Mesenchymal stem cell (in vitro differentiated cells and primary cell): Measurements from ENCODE around the gene NHERF1.

Experiments
- DNase-seq: peaks from one replicate; pipeline ENCODE4 v3.0.0-alpha.2; 2013
- H2AFZ ChIP-seq: one replicate; pipeline ENCODE4 v1.6.1; 2013; ENCODE audit warnings: low read depth, mild to moderate bottlenecking, control low read depth, inconsistent platforms, low read length, moderate library complexity
- H2AK5ac ChIP-seq: 2 replicates; pipeline ENCODE4 v1.6.1; 2013; ENCODE audit warnings: low read length, moderate library complexity, mild to moderate bottlenecking, inconsistent platforms; ENCODE audit not compliant: severe bottlenecking
- H2BK120ac ChIP-seq: one replicate; pipeline ENCODE4 v1.6.1; 2013; ENCODE audit warnings: low read depth, mild to moderate bottlenecking, inconsistent platforms, low read length, moderate library complexity
- H2BK12ac ChIP-seq, 2 experiments: one replicate each; pipeline ENCODE4 v1.6.1; 2013; ENCODE audit warnings: inconsistent platforms in 2 of 2, low read length in 2 of 2, mild to moderate bottlenecking in 2 of 2, moderate library complexity in 2 of 2, control low read depth in 1 of 2
- H2BK15ac ChIP-seq: one replicate; pipeline ENCODE4 v1.6.1; 2013; ENCODE audit warnings: mild to moderate bottlenecking, low read depth, inconsistent platforms; ENCODE audit not compliant: poor library complexity, severe bottlenecking
- H2BK5ac ChIP-seq: 2 replicates; pipeline ENCODE4 v1.6.1; 2013; ENCODE audit warnings: low read depth, mild to moderate bottlenecking, low read length, control low read depth, inconsistent platforms; ENCODE audit not compliant: poor library complexity, severe bottlenecking
- H3K14ac ChIP-seq, 2 experiments: one replicate each; pipeline ENCODE4 v1.6.1; 2013; ENCODE audit warnings: inconsistent platforms in 2 of 2, low read length in 2 of 2, control low read depth in 1 of 2, mild to moderate bottlenecking in 1 of 2, moderate library complexity in 1 of 2
- H3K18ac ChIP-seq, 2 experiments: one replicate each; pipeline ENCODE4 v1.6.1; 2013; ENCODE audit warnings: inconsistent platforms in 2 of 2, low read length in 2 of 2, control low read depth in 1 of 2, low read depth in 1 of 2, mild to moderate bottlenecking in 1 of 2
- H3K23ac ChIP-seq, 2 experiments: one replicate each; pipeline ENCODE4 v1.6.1; 2013; ENCODE audit warnings: inconsistent platforms in 2 of 2, low read length in 2 of 2, mild to moderate bottlenecking in 2 of 2, moderate library complexity in 2 of 2, control low read depth in 1 of 2
- H3K27ac ChIP-seq: 2 replicates; pipeline ENCODE4 v1.5.1; 2013; ENCODE audit warnings: mild to moderate bottlenecking, moderate library complexity, low read length, control low read depth, inconsistent platforms; ENCODE audit not compliant: poor library complexity, severe bottlenecking
- H3K27me3 ChIP-seq, 2 experiments: 2 replicates each; pipeline versions ENCODE4 v1.6.1 to v1.7.0; 2013; ENCODE audit warnings: low read length in 2 of 2, mild to moderate bottlenecking in 2 of 2, moderate library complexity in 2 of 2, control low read depth in 1 of 2, inconsistent platforms in 1 of 2; ENCODE audit not compliant: control insufficient read depth in 1 of 2, insufficient read depth in 1 of 2
- H3K36me3 ChIP-seq, 2 experiments: 2 replicates each; pipeline versions ENCODE4 v1.6.1 to v1.7.0; 2013; ENCODE audit warnings: low read length in 2 of 2, control low read depth in 1 of 2, inconsistent platforms in 1 of 2, low read depth in 1 of 2, mild to moderate bottlenecking in 1 of 2; ENCODE audit not compliant: insufficient read depth in 2 of 2, control insufficient read depth in 1 of 2
- H3K4ac ChIP-seq, 2 experiments: one replicate each; pipeline ENCODE4 v1.6.1; 2013; ENCODE audit warnings: inconsistent platforms in 2 of 2, low read length in 2 of 2, mild to moderate bottlenecking in 2 of 2, moderate library complexity in 2 of 2, control low read depth in 1 of 2, low read depth in 1 of 2
- H3K4me1 ChIP-seq: 2 replicates; pipeline ENCODE4 v1.6.1; 2013; ENCODE audit warnings: low read depth, low read length, control low read depth; ENCODE audit not compliant: control insufficient read depth, insufficient read depth
- H3K4me2 ChIP-seq: 2 replicates; pipeline ENCODE4 v1.6.1; 2013; ENCODE audit warnings: low read length, mild to moderate bottlenecking, inconsistent platforms; ENCODE audit not compliant: poor library complexity, severe bottlenecking
- H3K4me3 ChIP-seq, 2 experiments: 2 replicates each; pipeline versions ENCODE4 v1.5.1 to v1.7.0; 2013; ENCODE audit warnings: low read length in 2 of 2, mild to moderate bottlenecking in 2 of 2, control low read depth in 1 of 2, low read depth in 1 of 2; ENCODE audit not compliant: insufficient read depth in 1 of 2
- H3K79me1 ChIP-seq: replicated peaks from 2 replicates; pipeline ENCODE4 v1.6.1; 2013; ENCODE audit warnings: mild to moderate bottlenecking, control low read depth, low read length, inconsistent platforms; ENCODE audit not compliant: poor library complexity, severe bottlenecking
- H3K9ac ChIP-seq: 2 replicates; pipeline ENCODE4 v1.7.0; 2013; ENCODE audit warnings: mild to moderate bottlenecking, low read length, moderate library complexity
- H3K9me3 ChIP-seq: 2 replicates; pipeline ENCODE4 v1.7.0; 2013; ENCODE audit warnings: mild to moderate bottlenecking, low read length; ENCODE audit not compliant: control insufficient read depth
- H4K8ac ChIP-seq: one replicate; pipeline ENCODE4 v1.6.1; 2013; ENCODE audit warnings: inconsistent platforms, mild to moderate bottlenecking, low read length, moderate library complexity
- H4K91ac ChIP-seq: one replicate; pipeline ENCODE4 v1.6.1; 2013; ENCODE audit warnings: mild to moderate bottlenecking, low read length, inconsistent platforms
- WGBS: methylation state at CpG from one replicate; pipeline ENCODE4 v1.1.7; 2013; ENCODE audit warnings: mixed read lengths; 5-methylcytosine and 5-hydroxymethylcytosine counted together

Gene NHERF1

DNA sequence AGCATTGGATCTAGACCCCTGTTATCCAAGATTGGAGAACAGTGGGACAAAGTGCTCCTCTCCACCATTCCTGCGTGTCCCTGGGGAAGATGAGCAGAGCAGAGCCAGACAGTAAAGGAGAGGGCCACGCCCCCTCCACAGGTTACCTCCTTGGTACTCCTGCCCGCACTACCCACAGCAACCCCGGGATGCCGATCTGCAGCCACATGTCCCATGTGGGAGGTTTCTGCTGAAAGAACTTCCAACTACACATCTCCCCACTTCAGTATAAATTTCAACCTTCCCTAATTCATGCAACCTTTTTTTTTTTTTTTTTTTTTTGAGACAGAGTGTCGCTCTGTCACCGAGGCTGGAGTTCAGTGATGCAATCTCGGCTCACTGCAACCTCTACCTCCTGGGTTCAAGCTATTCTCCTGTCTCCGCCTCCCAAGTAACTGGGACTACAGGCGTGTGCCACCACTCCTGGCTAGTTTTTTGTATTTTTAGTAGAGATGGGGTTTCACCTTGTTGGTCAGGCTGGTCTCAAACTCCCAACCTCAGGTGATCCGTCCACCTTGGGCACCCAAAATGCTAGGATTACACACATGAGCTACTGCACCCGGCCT, 9.1 kb upstream of the NHERF1 start:
- Histone ChIP-seq H3K4me2 (no peak overlapping the region), H3K18ac (no peak overlapping the region), H3K4me1 (peaks cover 35% of the 10 kb centered on the region), H3K4ac (no peak overlapping the region), H2BK12ac (no peak overlapping the region), H4K91ac (no peak overlapping the region), H3K9ac (no peak overlapping the region), H2BK120ac (no peak overlapping the region), H3K14ac (no peak overlapping the region), H3K27me3 (peaks cover 44 to 90% of the 10 kb centered on the region in 2 experiments), H3K27ac (no peak overlapping the region), H3K23ac (no peak overlapping the region), H3K9me3 (no peaks in the 10 kb centered on the region), H2AK5ac (no peak overlapping the region), H3K4me3 (no peak overlapping the region), H2BK15ac (no peak overlapping the region), H2BK5ac (no peak overlapping the region), H4K8ac (no peak overlapping the region), H3K36me3 (no peaks in the 10 kb centered on the region), H2AFZ (no peak overlapping the region), H3K79me1 (no peaks in the 10 kb centered on the region)
- WGBS = 91% methylated on average over 7 of the region's 12 CpGs
- no peak for DNase-seq

DNA sequence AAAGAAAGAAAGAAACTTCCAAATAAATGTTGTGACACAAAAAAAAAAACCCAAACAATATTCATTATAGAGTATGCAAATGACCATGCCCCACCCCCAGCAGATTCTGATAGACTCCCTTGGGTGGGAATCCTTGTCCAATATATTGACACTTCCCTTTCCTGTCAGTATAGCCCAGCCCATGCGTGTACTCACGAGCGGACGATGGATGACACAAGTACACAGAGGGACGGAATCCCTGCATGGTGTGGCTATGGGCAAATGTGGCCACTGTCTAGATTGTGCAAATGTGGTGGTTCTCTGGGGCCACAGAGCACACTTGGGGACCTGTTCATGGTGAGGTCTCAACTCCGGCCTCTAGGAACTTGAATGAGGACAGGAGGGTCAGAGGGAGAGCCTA, 8.3 kb upstream of the NHERF1 start:
- Histone ChIP-seq H2AK5ac (no peak overlapping the region), H3K4ac (no peak overlapping the region), H2BK120ac (no peak overlapping the region), H3K9me3 (no peaks in the 10 kb centered on the region), H2AFZ (no peak overlapping the region), H2BK15ac (no peak overlapping the region), H3K23ac (no peak overlapping the region), H4K91ac (no peak overlapping the region), H2BK12ac (no peak overlapping the region), H3K9ac (no peak overlapping the region), H3K4me3 (no peak overlapping the region), H3K14ac (no peak overlapping the region), H3K18ac (peak overlapping the region in 1 of 2 experiments; percentile 9), H4K8ac (no peak overlapping the region), H3K27me3 (peaks cover 43 to 85% of the 10 kb centered on the region in 2 experiments), H3K4me1 (peaks cover 39% of the 10 kb centered on the region), H3K27ac (no peak overlapping the region), H3K79me1 (no peaks in the 10 kb centered on the region), H2BK5ac (no peak overlapping the region), H3K4me2 (no peak overlapping the region), H3K36me3 (no peaks in the 10 kb centered on the region)
- no peak for DNase-seq
- WGBS = 94% methylated on average over 6 of the region's 6 CpGs

DNA sequence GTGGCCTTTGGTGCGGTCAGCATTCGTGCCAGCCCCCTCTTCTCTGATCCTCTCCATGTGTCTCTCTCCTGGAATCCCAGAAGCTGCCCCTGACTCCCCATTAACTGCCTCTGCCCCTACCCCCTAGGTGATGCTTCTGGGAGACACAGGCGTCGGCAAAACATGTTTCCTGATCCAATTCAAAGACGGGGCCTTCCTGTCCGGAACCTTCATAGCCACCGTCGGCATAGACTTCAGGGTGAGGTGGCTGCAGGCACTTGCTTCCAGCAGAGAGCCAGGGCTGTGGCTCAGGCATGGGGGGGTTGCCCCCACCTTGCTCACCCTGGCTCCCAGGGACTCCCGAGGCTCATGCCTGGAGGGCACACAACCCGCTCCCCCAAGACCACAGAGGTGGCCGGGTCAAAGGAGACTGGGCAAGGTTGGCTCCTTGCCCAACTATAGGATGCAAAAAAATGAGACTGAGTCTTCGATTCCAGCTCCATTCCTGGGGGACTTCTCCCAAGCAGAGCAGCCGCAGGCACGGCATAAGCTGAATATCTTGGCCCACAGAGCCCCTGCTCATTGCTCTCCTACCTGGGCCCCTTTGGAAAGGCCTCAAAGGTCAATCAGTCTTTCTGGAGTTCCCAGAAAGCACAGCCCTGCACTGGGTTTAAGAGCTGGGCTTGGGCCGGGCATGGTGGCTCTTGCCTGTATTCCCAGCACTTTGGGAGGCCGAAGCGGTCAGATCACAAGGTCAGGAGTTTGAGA, 7.6 kb upstream of the NHERF1 start:
- no peak overlapping the region for H2AK5ac ChIP-seq
- H4K91ac ChIP-seq = no peak overlapping the region
- no peaks in the 10 kb centered on the region for H3K9me3 ChIP-seq
- H3K4ac ChIP-seq = no peak overlapping the region
- H3K4me1 ChIP-seq = peaks cover 39% of the 10 kb centered on the region
- H2BK120ac ChIP-seq = no peak overlapping the region
- no peak overlapping the region for H2BK5ac ChIP-seq
- 93% methylated on average over 17 of the region's 17 CpGs for WGBS
- H3K9ac ChIP-seq = no peak overlapping the region
- no peak overlapping the region for H3K4me2 ChIP-seq
- no peak overlapping the region for H2BK12ac ChIP-seq
- no peaks in the 10 kb centered on the region for H3K79me1 ChIP-seq
- H2AFZ ChIP-seq = no peak overlapping the region
- DNase-seq = no peak
- H3K27me3 ChIP-seq = peaks cover 36 to 78% of the 10 kb centered on the region in 2 experiments
- peak overlapping the region in 1 of 2 experiments; percentile 9 for H3K18ac ChIP-seq
- peak overlapping the region; percentile 29 for H2BK15ac ChIP-seq
- no peak overlapping the region for H3K23ac ChIP-seq
- H3K36me3 ChIP-seq = no peaks in the 10 kb centered on the region
- no peak overlapping the region for H3K27ac ChIP-seq
- H4K8ac ChIP-seq = no peak overlapping the region
- H3K4me3 ChIP-seq = no peak overlapping the region
- H3K14ac ChIP-seq = no peak overlapping the region

GRCh38 chr17:74742153-74742515, 6.3 kb upstream of the NHERF1 start:
- no peak overlapping the region for H3K4me3 ChIP-seq
- peak overlapping the region; percentile 62 for H2AFZ ChIP-seq
- H3K9me3 ChIP-seq = no peaks in the 10 kb centered on the region
- peak overlapping the region; percentile 88 for H4K91ac ChIP-seq
- no peak overlapping the region for H3K4me2 ChIP-seq
- H2BK12ac ChIP-seq = peak overlapping the region; percentile 28 to 66
- H2BK120ac ChIP-seq = no peak overlapping the region
- peak overlapping the region; percentile 20 for H4K8ac ChIP-seq
- H3K4me1 ChIP-seq = peaks cover 33% of the 10 kb centered on the region
- WGBS = 0% methylated on average over 2 of the region's 4 CpGs
- peak overlapping the region; percentile 51 to 69 for H3K18ac ChIP-seq
- H3K27me3 ChIP-seq = peaks cover 23 to 66% of the 10 kb centered on the region in 2 experiments
- H3K79me1 ChIP-seq = no peaks in the 10 kb centered on the region
- no peak overlapping the region for H2BK5ac ChIP-seq
- H3K23ac ChIP-seq = peak overlapping the region in 1 of 2 experiments; percentile 43
- H2BK15ac ChIP-seq = no peak overlapping the region
- no peak overlapping the region for H3K27ac ChIP-seq
- no peak overlapping the region for H2AK5ac ChIP-seq
- DNase-seq = no peak
- H3K36me3 ChIP-seq = no peaks in the 10 kb centered on the region
- peak overlapping the region in 1 of 2 experiments; percentile 6 for H3K4ac ChIP-seq
- H3K14ac ChIP-seq = peak overlapping the region in 1 of 2 experiments; percentile 30
- no peak overlapping the region for H3K9ac ChIP-seq
